ENCODE data around the gene OPCML.

- TF ChIP-seq, protein P1, sequence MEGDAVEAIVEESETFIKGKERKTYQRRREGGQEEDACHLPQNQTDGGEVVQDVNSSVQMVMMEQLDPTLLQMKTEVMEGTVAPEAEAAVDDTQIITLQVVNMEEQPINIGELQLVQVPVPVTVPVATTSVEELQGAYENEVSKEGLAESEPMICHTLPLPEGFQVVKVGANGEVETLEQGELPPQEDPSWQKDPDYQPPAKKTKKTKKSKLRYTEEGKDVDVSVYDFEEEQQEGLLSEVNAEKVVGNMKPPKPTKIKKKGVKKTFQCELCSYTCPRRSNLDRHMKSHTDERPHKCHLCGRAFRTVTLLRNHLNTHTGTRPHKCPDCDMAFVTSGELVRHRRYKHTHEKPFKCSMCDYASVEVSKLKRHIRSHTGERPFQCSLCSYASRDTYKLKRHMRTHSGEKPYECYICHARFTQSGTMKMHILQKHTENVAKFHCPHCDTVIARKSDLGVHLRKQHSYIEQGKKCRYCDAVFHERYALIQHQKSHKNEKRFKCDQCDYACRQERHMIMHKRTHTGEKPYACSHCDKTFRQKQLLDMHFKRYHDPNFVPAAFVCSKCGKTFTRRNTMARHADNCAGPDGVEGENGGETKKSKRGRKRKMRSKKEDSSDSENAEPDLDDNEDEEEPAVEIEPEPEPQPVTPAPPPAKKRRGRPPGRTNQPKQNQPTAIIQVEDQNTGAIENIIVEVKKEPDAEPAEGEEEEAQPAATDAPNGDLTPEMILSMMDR (IDR thresholded peaks at IDR 0.05): no peak
- no peak for TF ChIP-seq POLR2A (IDR thresholded peaks at IDR 0.05)
Observed at GRCh38 chr11:133555034-133555433, 22.7 kb upstream of the OPCML start.

Measured in vagina (tissue), 2 donors.